Measurements from ENCODE around the gene SLC39A10.

The SLC39A10 gene

GRCh38 chr2:195721042-195721441 lies 64.0 kb downstream of the SLC39A10 start:
- DNase-seq (ENCODE audit: low read depth in 2 of 2): no peak

GRCh38 chr2:195722075-195722474 lies 65.0 kb downstream of the SLC39A10 start:
- DNase-seq (ENCODE audit: low read depth in 2 of 2): no peak

DNA sequence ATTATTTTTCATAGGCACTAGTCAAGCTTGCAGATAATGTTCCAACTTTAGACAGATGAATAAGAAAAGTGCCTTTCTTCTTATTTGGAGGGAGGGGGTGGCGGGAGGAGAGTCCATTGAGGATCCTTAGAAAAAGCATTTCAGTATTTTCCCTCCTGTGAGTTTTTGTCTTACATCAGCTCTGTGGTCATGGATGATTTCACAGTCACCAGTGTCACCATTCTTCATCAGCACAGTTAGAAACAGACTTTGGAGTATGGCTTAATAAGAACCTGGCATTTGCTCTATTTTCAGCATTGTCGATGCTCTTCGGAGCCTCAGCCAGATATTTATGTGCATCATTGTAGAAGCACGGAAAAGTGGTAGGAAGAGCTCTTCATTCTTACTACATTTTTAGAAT lies 70.1 kb downstream of the SLC39A10 start:
- no peak for DNase-seq (ENCODE audit: low read depth in 2 of 2)

DNA sequence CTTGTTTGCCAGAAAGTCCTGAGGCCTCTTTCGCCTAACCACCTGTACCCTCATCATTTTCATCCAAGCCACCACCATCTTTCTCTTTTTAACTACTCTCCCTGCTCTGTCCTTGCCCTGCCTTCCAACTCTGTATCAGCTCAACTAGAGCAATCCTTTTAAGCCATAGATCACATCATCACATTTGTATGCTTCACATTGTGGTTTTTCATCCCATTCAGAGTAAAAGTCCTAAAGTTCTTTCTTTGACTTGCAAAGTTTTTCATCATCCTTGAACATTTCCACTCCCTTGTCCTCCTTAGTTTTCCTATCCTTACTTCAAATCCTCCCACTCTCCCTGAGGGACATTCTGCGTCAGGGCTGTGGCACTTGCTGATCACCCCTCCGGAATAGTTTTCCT lies 73.9 kb downstream of the SLC39A10 start:
- no peak for DNase-seq (ENCODE audit: low read depth in 2 of 2)

DNA sequence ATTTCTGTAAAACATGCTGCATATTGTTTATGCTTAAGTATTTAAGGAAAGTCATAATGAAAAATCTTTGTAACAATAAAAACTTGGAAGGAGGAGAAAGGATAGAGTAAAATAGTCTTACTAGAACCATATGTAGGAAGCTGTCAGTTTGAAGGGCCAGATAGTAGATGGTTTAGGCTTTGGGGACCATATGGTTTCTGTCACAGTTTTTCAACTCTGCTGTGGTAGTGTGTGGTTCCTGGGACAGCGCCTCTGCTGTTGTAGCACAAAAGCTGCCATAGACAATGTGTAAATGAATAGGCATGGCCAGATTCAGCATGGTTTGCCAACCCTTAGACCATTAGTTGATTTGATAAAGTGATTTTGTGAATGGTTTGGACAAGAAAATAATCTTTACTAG lies 75.5 kb downstream of the SLC39A10 start:
- no peak for DNase-seq (ENCODE audit: low read depth in 2 of 2)

- no peak for DNase-seq (ENCODE audit: low read depth in 2 of 2)
Observed at GRCh38 chr2:195733831-195734230, 76.8 kb downstream of the SLC39A10 start.

GRCh38 chr2:195734395-195734794 lies 77.4 kb downstream of the SLC39A10 start:
- no peak for DNase-seq (ENCODE audit: low read depth in 2 of 2)

DNA sequence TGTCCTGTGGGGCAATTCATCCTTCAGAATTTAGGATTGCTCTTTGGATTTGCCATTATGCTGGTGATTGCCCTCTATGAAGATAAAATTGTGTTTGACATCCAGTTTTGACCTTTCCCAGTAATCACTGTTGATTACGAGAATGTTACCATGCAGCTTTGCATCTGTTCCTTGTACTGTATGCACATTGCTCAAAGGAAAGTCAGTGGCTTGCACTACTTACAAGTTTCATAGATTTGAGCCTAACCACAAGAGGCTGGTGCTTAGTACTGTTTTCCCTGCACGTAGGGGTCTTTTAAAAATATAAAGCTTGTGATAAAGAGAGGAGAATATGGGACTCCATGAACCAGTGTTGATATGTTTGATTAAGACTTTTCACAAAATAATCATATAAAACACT lies 77.9 kb downstream of the SLC39A10 start:
- no peak for DNase-seq (ENCODE audit: low read depth in 2 of 2)

- no peak for DNase-seq (ENCODE audit: low read depth in 2 of 2)
Observed at GRCh38 chr2:195735347-195735746, 78.3 kb downstream of the SLC39A10 start.

DNA sequence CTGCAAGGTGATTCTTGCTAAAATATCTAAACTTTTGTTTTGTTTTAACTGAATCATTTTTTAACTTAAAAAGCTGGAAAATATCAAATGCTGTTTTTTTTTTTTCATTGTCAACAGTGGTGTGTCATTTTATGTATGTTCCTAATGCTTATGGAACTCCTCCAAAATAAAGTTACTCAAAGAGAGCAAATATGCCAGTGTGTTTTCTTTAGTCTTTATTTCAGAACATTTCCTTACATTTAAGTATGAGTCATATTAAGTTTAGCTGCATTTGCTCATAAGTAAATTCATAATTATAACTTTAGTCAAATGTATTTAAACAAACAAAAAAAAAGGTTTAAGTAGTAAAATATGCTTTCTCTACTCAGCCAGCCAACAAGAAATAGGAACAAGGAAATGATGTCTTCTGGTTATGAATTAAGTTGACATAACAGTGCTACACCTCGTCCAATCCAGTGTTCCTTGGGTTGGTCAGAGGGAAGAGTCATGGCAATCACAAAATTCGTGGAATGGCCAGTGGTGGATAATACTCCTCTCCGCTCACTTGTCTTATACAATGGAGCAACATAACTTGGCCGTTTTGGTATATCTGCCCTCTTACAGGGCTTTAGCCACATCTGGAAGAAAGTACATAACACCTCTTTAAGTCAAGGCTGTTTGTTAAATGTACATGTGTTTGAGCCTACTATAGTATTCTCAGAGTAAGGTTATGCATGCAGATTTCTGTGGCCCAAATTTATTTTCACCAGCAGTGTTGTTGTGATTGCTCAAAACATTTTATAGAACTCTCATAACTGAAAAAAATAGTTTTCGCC lies 80.7 kb downstream of the SLC39A10 start:
- DNase-seq (ENCODE audit: low read depth in 2 of 2): no peak

GRCh38 chr2:195741191-195741590 lies 84.2 kb downstream of the SLC39A10 start:
- DNase-seq (ENCODE audit: low read depth in 2 of 2): no peak

- DNase-seq (ENCODE audit: low read depth in 2 of 2): no peak
Observed at GRCh38 chr2:195756218-195756942, 99.4 kb downstream of the SLC39A10 start.

GRCh38 chr2:195758846-195759245 lies 101.8 kb downstream of the SLC39A10 start:
- no peak for DNase-seq (ENCODE audit: low read depth in 2 of 2)

DNA sequence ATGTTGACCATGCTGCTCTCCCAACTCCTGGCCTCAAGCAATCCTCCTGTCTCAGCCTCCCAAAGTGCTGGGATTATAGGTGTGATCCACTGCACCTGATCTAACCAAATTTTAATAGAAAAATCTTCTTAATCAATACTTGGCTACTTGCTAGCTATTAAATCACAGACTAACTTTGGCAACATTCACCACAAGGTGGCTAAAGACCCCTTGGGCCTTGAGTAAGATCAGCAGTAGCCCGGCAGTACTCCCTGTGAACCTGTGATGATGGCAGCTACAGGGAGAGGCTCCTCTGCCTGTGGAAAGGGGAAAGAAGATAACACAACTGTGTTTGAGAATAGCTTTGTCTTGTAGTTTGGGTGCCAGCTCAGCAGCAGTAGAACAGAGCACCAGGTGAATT lies 102.9 kb downstream of the SLC39A10 start:
- no peak for DNase-seq (ENCODE audit: low read depth in 2 of 2)

- DNase-seq (ENCODE audit: low read depth in 2 of 2): no peak
Observed at GRCh38 chr2:195763866-195764265, 106.8 kb downstream of the SLC39A10 start.

GRCh38 chr2:195766691-195767090 lies 109.7 kb downstream of the SLC39A10 start:
- no peak for DNase-seq (ENCODE audit: low read depth in 2 of 2)

GRCh38 chr2:195768431-195768830 lies 111.4 kb downstream of the SLC39A10 start:
- DNase-seq (ENCODE audit: low read depth in 2 of 2): no peak

DNA sequence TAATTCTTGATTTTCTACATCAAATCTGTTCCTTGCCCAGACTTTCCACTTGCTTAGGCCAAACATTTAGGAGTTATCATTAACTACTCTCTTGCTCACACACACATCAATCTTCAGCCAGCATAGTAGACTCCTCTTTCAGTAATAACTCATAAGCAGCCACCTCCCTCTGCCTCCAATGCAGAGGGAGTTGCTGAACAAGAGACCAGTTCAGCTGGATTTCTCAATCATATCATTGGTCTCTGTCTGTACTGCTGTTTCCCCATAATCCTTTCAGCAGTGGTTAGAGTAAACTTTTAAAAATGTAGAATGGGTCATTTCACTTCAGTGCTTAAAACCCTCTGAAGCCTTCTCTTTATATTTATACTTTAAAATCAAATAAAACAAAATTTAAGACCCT lies 112.9 kb downstream of the SLC39A10 start:
- DNase-seq (ENCODE audit: low read depth in 2 of 2): no peak

- DNase-seq (ENCODE audit: low read depth in 2 of 2): no peak
Observed at GRCh38 chr2:195779491-195779890, 122.5 kb downstream of the SLC39A10 start.

- no peak for DNase-seq (ENCODE audit: low read depth in 2 of 2)
Observed at GRCh38 chr2:195782156-195782555, 125.1 kb downstream of the SLC39A10 start.

Measured in stimulated activated CD8-positive, alpha-beta memory T cell treated with anti-CD3 and anti-CD28 coated beads, Interleukin-7, amount 100 ng/mL, for 4 hours (primary cell).